ENCODE measurements around the gene SMIM14.
A peak's percentile ranks its signal among the peaks of the same experiment; 100 is the strongest.
"Not testable (repeated sequence)": the region's sequence is repeated elsewhere in the genome, so short reads cannot be mapped to it uniquely, and the experiment has no call there.

SMIM14 gene

GRCh38 chr4:39596971-39597370 is 41.7 kb downstream of the SMIM14 start:
- DNase-seq (ENCODE audit: low spot score) = no peak

- peak; percentile 7 for DNase-seq (ENCODE audit: low spot score)
These were observed 47.4 kb downstream of the SMIM14 start for GRCh38 chr4:39591290-39591689.

GRCh38 chr4:39587881-39588280 is 50.8 kb downstream of the SMIM14 start:
- peak; percentile 62 for DNase-seq (ENCODE audit: low spot score)

GRCh38 chr4:39574946-39575345 is 63.7 kb downstream of the SMIM14 start:
- DNase-seq (ENCODE audit: low spot score) = no peak

- DNase-seq (ENCODE audit: low spot score) = no peak
These were observed 67.2 kb downstream of the SMIM14 start for GRCh38 chr4:39571504-39571903.

GRCh38 chr4:39571054-39571453 is 67.6 kb downstream of the SMIM14 start:
- no peak for DNase-seq (ENCODE audit: low spot score)

GRCh38 chr4:39569209-39569608 is 69.5 kb downstream of the SMIM14 start:
- no peak for DNase-seq (ENCODE audit: low spot score)

- DNase-seq (ENCODE audit: low spot score) = peak; percentile 14
These were observed 69.9 kb downstream of the SMIM14 start for GRCh38 chr4:39568805-39569204.

- peak; percentile 91 for DNase-seq (ENCODE audit: low spot score)
These were observed 72.6 kb downstream of the SMIM14 start for GRCh38 chr4:39565878-39566600.

GRCh38 chr4:39563346-39563847 is 75.3 kb downstream of the SMIM14 start:
- no peak for DNase-seq (ENCODE audit: low spot score)

GRCh38 chr4:39562792-39563191 is 75.9 kb downstream of the SMIM14 start:
- DNase-seq (ENCODE audit: low spot score) = no peak

GRCh38 chr4:39559626-39560025 is 79.0 kb downstream of the SMIM14 start:
- DNase-seq (ENCODE audit: low spot score) = no peak

GRCh38 chr4:39555472-39555871 is 83.2 kb downstream of the SMIM14 start:
- no peak for DNase-seq (ENCODE audit: low spot score)

GRCh38 chr4:39548425-39549067 is 90.1 kb downstream of the SMIM14 start:
- DNase-seq (ENCODE audit: low spot score) = no peak

GRCh38 chr4:39544580-39545315 is 93.9 kb downstream of the SMIM14 start:
- DNase-seq (ENCODE audit: low spot score) = no peak

GRCh38 chr4:39544080-39544479 is 94.6 kb downstream of the SMIM14 start:
- DNase-seq (ENCODE audit: low spot score) = not testable (repeated sequence)

- DNase-seq (ENCODE audit: low spot score) = peak; percentile 5
These were observed 95.6 kb downstream of the SMIM14 start for GRCh38 chr4:39543034-39543433.

- no peak for DNase-seq (ENCODE audit: low spot score)
These were observed 96.1 kb downstream of the SMIM14 start for GRCh38 chr4:39542611-39543012.

GRCh38 chr4:39541987-39542610 is 96.6 kb downstream of the SMIM14 start:
- peak; percentile 81 for DNase-seq (ENCODE audit: low spot score)

- peak; percentile 59 for DNase-seq (ENCODE audit: low spot score)
These were observed 99.5 kb downstream of the SMIM14 start for GRCh38 chr4:39539089-39539611.

- no peak for DNase-seq (ENCODE audit: low spot score)
These were observed 105.1 kb downstream of the SMIM14 start for GRCh38 chr4:39533541-39533940.

GRCh38 chr4:39532237-39532636 is 106.4 kb downstream of the SMIM14 start:
- not testable (repeated sequence) for DNase-seq (ENCODE audit: low spot score)

Measured in kidney tubule cell (primary cell).